GM12878 (cell line): ENCODE results near the gene PPAN. TPM values are rescaled to one million over a fixed set of nuclear protein-coding genes. Genes with fewer than 3 reads are reported as not detected.

Source experiments
- BCL3 ChIP-seq: IDR thresholded peaks from 2 replicates; pipeline ENCODE4 v1.6.1; 2011; ENCODE audit warnings: borderline replicate concordance, low read depth, mild to moderate bottlenecking, moderate library complexity, low read length; ENCODE audit not compliant: insufficient read depth, poor library complexity, severe bottlenecking
- CHD4 ChIP-seq: fragments of 200-600 bp; sonication (generic); IDR thresholded peaks from 2 replicates; pipeline ENCODE4 v1.6.1; 2016; ENCODE audit warnings: mild to moderate bottlenecking
- E4F1 ChIP-seq: fragments of 450-650 bp; IDR thresholded peaks from 2 replicates; pipeline ENCODE4 v1.6.1; 2018; ENCODE audit warnings: borderline replicate concordance, mild to moderate bottlenecking; ENCODE audit not compliant: partially characterized antibody
- EP300 ChIP-seq, 2 experiments: fragments of 150-350 bp in 1 of 2; IDR thresholded peaks; 2 replicates each; pipeline ENCODE4 v1.6.1; 2011 to 2012; ENCODE audit warnings: low read depth in 2 of 2, low read length in 2 of 2, borderline replicate concordance in 1 of 2, improper control_type of control experiment in 1 of 2, inconsistent platforms in 1 of 2; ENCODE audit not compliant: control insufficient read depth in 1 of 2
- ESRRA ChIP-seq: IDR thresholded peaks from 2 replicates; pipeline ENCODE4 v1.6.1; 2012; ENCODE audit warnings: mild to moderate bottlenecking, low read length, improper control_type of control experiment
- ETV6 ChIP-seq, 2 experiments: fragments of 450-650 bp in 1 of 2; IDR thresholded peaks in 1 of 2; conservative IDR thresholded peaks in 1 of 2; 2 replicates each; pipeline ENCODE4 v1.6.1; 2014; ENCODE audit warnings: antibody characterized with exemption in 1 of 2, borderline replicate concordance in 1 of 2, low read depth in 1 of 2, mild to moderate bottlenecking in 1 of 2, moderate library complexity in 1 of 2
- GATAD2B ChIP-seq: fragments of 450-650 bp; conservative IDR thresholded peaks from 2 replicates; pipeline ENCODE4 v1.6.1; 2017; ENCODE audit warnings: low read depth, mild to moderate bottlenecking, moderate library complexity
- IKZF2 ChIP-seq, 2 experiments: fragments of 450-650 bp; IDR thresholded peaks; 2 replicates each; pipeline ENCODE4 v1.6.1; 2017; ENCODE audit warnings: mild to moderate bottlenecking in 2 of 2, moderate library complexity in 2 of 2
- NFYB ChIP-seq: IDR thresholded peaks from 2 replicates; pipeline ENCODE4 v1.6.1; 2011; ENCODE audit warnings: low read depth, mild to moderate bottlenecking, low read length, improper control_type of control experiment, moderate library complexity; ENCODE audit not compliant: insufficient read depth
- NR2F1 ChIP-seq: fragments of 450-650 bp; conservative IDR thresholded peaks from 2 replicates; pipeline ENCODE4 v1.6.1; 2017; ENCODE audit warnings: mild to moderate bottlenecking
- RB1 ChIP-seq: fragments of 450-650 bp; formaldehyde crosslinking; IDR thresholded peaks from 2 replicates; pipeline ENCODE4 v1.6.1; 2017; ENCODE audit warnings: mild to moderate bottlenecking, borderline replicate concordance
- RELB ChIP-seq: fragments of 450-650 bp; IDR thresholded peaks from 2 replicates; pipeline ENCODE4 v1.6.1; 2017; ENCODE audit warnings: low read depth, mild to moderate bottlenecking, moderate library complexity
- SP1 ChIP-seq: IDR thresholded peaks from one replicate; pipeline ENCODE4 v1.6.1; 2011; ENCODE audit warnings: low read depth, low read length
- SRF ChIP-seq, 2 experiments: IDR thresholded peaks; 2 replicates each; pipeline ENCODE4 v1.6.1; 2011; ENCODE audit warnings: low read depth in 2 of 2, low read length in 2 of 2, mild to moderate bottlenecking in 1 of 2, moderate library complexity in 1 of 2
- STAT3 ChIP-seq: IDR thresholded peaks from 2 replicates; pipeline ENCODE4 v1.6.1; 2011; ENCODE audit warnings: low read depth, low read length, improper control_type of control experiment
- ZNF622 ChIP-seq: fragments of 450-650 bp; IDR thresholded peaks from 2 replicates; pipeline ENCODE4 v1.6.1; 2017; ENCODE audit warnings: mild to moderate bottlenecking, inconsistent platforms
- ZNF687 ChIP-seq: fragments of 450-650 bp; IDR thresholded peaks from 2 replicates; pipeline ENCODE4 v1.6.1; 2017; ENCODE audit warnings: mild to moderate bottlenecking, moderate library complexity
- polyA plus RNA-seq, 11 experiments: library from polyadenylated mRNA; depleted of rRNA in 4 of 11; unstranded in 6 of 11; stranded (reverse) in 5 of 11; fragments of >200 nt; fragmentation: Nextera tagmentation in 4 of 11; fragmentation: Illumina TruSeq in 1 of 11; extraction: Ambion mirVana in 4 of 11; extraction: Trizol in 1 of 11; gene quantifications; 1 replicate in 1 of 11; 2 replicates in 10 of 11; pipeline versions ENCODE4 v1.2.1 to v1.2.3, GENCODE V29; 2011 to 2016; ENCODE audit warnings: inconsistent platforms in 2 of 11, missing spikeins in 2 of 11, low read depth in 1 of 11
- total RNA-seq, 4 experiments: library from RNA; depleted of rRNA in 3 of 4; stranded (reverse); fragments of >200 nt in 3 of 4; fragmentation: Illumina TruSeq in 1 of 4; extraction: Trizol in 1 of 4; gene quantifications; 2 replicates each; pipeline versions ENCODE4 v1.2.1 to v1.2.3, GENCODE V29; 2013 to 2021

PPAN gene
- total and polyA plus RNA-seq, 10 of the 15 experiments (the other 5 are each of a cell fraction or from before 2014, with no cell fraction given), result 2.1 to 171 (median 108) TPM

- TF ChIP-seq NFYB (no peak), CHD4 (no peak), GATAD2B (peak; percentile 80), RELB (peak; percentile 86), ESRRA (no peak), ZNF622 (no peak), ZNF687 (no peak; the same call in 1 of the 2 replicates), E4F1 (no peak), IKZF2 (IDR thresholded peaks at IDR 0.05) (peak; percentile 90 to 94), SP1 (peak; percentile 49), STAT3 (no peak), NR2F1 (no peak; the same call in 1 of the 2 replicates), ETV6 (conservative IDR thresholded peaks at IDR 0.05 in 1 of 2, IDR thresholded peaks at IDR 0.05 in 1 of 2; ENCODE audit: borderline replicate concordance in 1 of 2, low read depth in 1 of 2) (peak in 1 of 2 experiments; percentile 88; a peak in 2 of 4 replicates), SRF (IDR thresholded peaks at IDR 0.05; ENCODE audit: low read depth in 2 of 2, low read length in 2 of 2) (no peak), BCL3 (peak; percentile 45), RB1 (peak; percentile 37; the same call in 1 of the 2 replicates), EP300 (IDR thresholded peaks at IDR 0.05; ENCODE audit: borderline replicate concordance in 1 of 2, control insufficient read depth in 1 of 2, low read depth in 2 of 2, low read length in 2 of 2) (peak in 1 of 2 experiments; percentile 73; a peak in 2 of 4 replicates)
Observed at GRCh38 chr19:10105509-10106099, 558 bp upstream of the PPAN start (continued).
